Neural progenitor cell (in vitro differentiated cells): Measurements from ENCODE around the gene KLHL29. TPM values are rescaled to one million over a fixed set of nuclear protein-coding genes. Genes with fewer than 3 reads are reported as not detected.

Experiments
- DNase-seq: peaks from one replicate; pipeline ENCODE4 v3.0.0-alpha.2; 2016; ENCODE audit warnings: low spot score
- H2AFZ ChIP-seq: fragments of 200-600 bp; sonication (generic); replicated peaks from 2 replicates; pipeline ENCODE4 v1.6.1; 2016; ENCODE audit warnings: antibody characterized with exemption
- H3F3A ChIP-seq: fragments of 200-600 bp; sonication (generic); 2 replicates; pipeline ENCODE4 v1.6.1; 2016; ENCODE audit warnings: antibody characterized with exemption, low read depth
- H3K27ac ChIP-seq: fragments of 200-600 bp; sonication (generic); 2 replicates; pipeline ENCODE4 v1.5.1; 2016; ENCODE audit warnings: mild to moderate bottlenecking
- H3K27me3 ChIP-seq: fragments of 200-600 bp; sonication (generic); 2 replicates; pipeline ENCODE4 v1.6.1; 2016; ENCODE audit warnings: mild to moderate bottlenecking, moderate library complexity
- H3K36me3 ChIP-seq: fragments of 200-600 bp; sonication (generic); 2 replicates; pipeline ENCODE4 v1.5.1; 2016
- H3K4me1 ChIP-seq: fragments of 200-600 bp; sonication (generic); 2 replicates; pipeline ENCODE4 v1.6.1; 2016; ENCODE audit warnings: mixed run types
- H3K4me2 ChIP-seq: fragments of 200-600 bp; sonication (generic); 2 replicates; pipeline ENCODE4 v1.6.1; 2016
- H3K4me3 ChIP-seq: fragments of 200-600 bp; sonication (generic); 2 replicates; pipeline ENCODE4 v1.5.1; 2016
- H3K79me2 ChIP-seq: fragments of 200-600 bp; sonication (generic); 2 replicates; pipeline ENCODE4 v1.6.1; 2016; ENCODE audit warnings: low read depth
- H3K9ac ChIP-seq: fragments of 200-600 bp; sonication (generic); 2 replicates; pipeline ENCODE4 v1.6.1; 2016
- H3K9me3 ChIP-seq: fragments of 200-600 bp; sonication (generic); 2 replicates; pipeline ENCODE4 v1.5.1; 2016; ENCODE audit warnings: low read depth
- H4K20me1 ChIP-seq: fragments of 200-600 bp; sonication (generic); 2 replicates; pipeline ENCODE4 v1.6.1; 2016; ENCODE audit warnings: low read depth
- H3K27ac Mint-ChIP-seq: 3 replicates; pipeline ENCODE4 v1.8.0; 2021; ENCODE audit warnings: mixed read lengths
- H3K27me3 Mint-ChIP-seq: 2 replicates; pipeline ENCODE4 v1.8.0; 2022; ENCODE audit warnings: low read depth, mild to moderate bottlenecking, inconsistent platforms, moderate library complexity, mixed read lengths; ENCODE audit not compliant: insufficient read depth
- H3K36me3 Mint-ChIP-seq: 3 replicates; pipeline ENCODE4 v1.8.0; 2021; ENCODE audit warnings: mixed read lengths
- H3K4me1 Mint-ChIP-seq: 3 replicates; pipeline ENCODE4 v1.8.0; 2021; ENCODE audit warnings: mixed read lengths
- H3K4me3 Mint-ChIP-seq: 3 replicates; pipeline ENCODE4 v1.8.0; 2021; ENCODE audit warnings: mild to moderate bottlenecking, moderate library complexity, mixed read lengths
- H3K9me3 Mint-ChIP-seq: 3 replicates; pipeline ENCODE4 v1.8.0; 2020; ENCODE audit warnings: mixed read lengths
- EZH2 ChIP-seq: fragments of 200-600 bp; sonication (generic); IDR thresholded peaks from 2 replicates; pipeline ENCODE4 v1.6.1; 2017; ENCODE audit warnings: antibody characterized with exemption, mild to moderate bottlenecking, moderate library complexity
- EZH2phosphoT487 ChIP-seq: fragments of 200-600 bp; sonication (generic); IDR thresholded peaks from 2 replicates; pipeline ENCODE4 v1.6.1; 2017; ENCODE audit warnings: antibody characterized with exemption
- total RNA-seq: library from RNA; depleted of rRNA; stranded (reverse); fragments of >200 nt; gene quantifications from 2 replicates; pipeline ENCODE4 v1.2.3, GENCODE V29; 2015; ENCODE audit warnings: low replicate concordance
- TF ChIP-seq, protein P1 (sequence below): fragments of 200-600 bp; sonication (generic); IDR thresholded peaks from 2 replicates; pipeline ENCODE4 v1.5.1; 2017; ENCODE audit warnings: antibody characterized with exemption, mild to moderate bottlenecking

Gene KLHL29
- total RNA-seq, 1 donor from 2014 or later, result 1.6 TPM

DNA sequence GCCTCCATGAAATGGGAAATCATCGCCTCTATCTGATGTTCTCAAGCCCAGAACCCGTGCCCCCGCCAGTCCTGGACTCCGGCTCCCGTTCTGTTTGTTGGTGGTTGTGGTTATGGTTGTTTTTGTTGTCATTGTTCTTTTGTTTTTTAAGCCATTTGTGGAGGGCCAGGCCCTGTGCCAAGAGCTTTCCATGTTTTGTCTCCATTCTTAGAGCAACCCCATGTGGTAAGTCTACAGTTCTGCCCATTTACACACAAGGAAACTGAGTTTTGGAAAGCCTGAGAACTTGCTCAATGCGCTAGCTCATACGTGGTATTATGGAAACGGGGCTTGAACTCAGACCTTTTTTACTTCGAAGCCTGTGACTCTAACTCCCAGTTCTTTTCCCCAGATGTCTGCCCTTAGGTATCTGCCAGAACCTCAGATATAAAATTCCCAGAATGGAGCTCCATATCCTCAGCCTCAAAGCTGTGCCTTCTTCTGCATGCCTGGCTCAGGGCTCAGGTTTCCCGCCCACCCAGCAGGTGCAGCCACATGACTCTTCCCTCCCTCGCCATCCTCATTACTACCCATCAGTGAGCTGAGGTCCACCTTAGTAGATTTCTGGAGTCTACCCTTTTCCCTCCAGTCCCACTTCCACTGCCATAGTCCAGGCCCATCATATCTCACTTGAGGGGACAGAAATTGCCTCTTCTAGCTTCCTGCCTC is 194.1 kb downstream of the KLHL29 start:
- Histone ChIP-seq H3K4me1 (no peaks in the 10 kb centered on the region), H3K9ac (no peak overlapping the region), H2AFZ (no peak overlapping the region), H3K79me2 (no peaks in the 10 kb centered on the region), H3K36me3 (no peaks in the 10 kb centered on the region), H3K27me3 (no peaks in the 10 kb centered on the region), H3K4me2 (no peak overlapping the region), H3K4me3 (no peak overlapping the region), H3K9me3 (no peaks in the 10 kb centered on the region), H3F3A (no peaks in the 10 kb centered on the region), H3K27ac (no peak overlapping the region), H4K20me1 (no peaks in the 10 kb centered on the region)
- peaks cover 25% of the 10 kb centered on the region for H3K4me1 Mint-ChIP-seq
- peaks cover 3% of the 10 kb centered on the region for H3K36me3 Mint-ChIP-seq
- H3K4me3 Mint-ChIP-seq, result no peak overlapping the region
- H3K27me3 Mint-ChIP-seq, result no peaks in the 10 kb centered on the region
- no peak for DNase-seq
- H3K9me3 Mint-ChIP-seq, result no peaks in the 10 kb centered on the region
- no peak overlapping the region for H3K27ac Mint-ChIP-seq
- no peak for TF ChIP-seq EZH2
- TF ChIP-seq EZH2phosphoT487, result no peak
- TF ChIP-seq, protein P1, sequence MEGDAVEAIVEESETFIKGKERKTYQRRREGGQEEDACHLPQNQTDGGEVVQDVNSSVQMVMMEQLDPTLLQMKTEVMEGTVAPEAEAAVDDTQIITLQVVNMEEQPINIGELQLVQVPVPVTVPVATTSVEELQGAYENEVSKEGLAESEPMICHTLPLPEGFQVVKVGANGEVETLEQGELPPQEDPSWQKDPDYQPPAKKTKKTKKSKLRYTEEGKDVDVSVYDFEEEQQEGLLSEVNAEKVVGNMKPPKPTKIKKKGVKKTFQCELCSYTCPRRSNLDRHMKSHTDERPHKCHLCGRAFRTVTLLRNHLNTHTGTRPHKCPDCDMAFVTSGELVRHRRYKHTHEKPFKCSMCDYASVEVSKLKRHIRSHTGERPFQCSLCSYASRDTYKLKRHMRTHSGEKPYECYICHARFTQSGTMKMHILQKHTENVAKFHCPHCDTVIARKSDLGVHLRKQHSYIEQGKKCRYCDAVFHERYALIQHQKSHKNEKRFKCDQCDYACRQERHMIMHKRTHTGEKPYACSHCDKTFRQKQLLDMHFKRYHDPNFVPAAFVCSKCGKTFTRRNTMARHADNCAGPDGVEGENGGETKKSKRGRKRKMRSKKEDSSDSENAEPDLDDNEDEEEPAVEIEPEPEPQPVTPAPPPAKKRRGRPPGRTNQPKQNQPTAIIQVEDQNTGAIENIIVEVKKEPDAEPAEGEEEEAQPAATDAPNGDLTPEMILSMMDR, result no peak

DNA sequence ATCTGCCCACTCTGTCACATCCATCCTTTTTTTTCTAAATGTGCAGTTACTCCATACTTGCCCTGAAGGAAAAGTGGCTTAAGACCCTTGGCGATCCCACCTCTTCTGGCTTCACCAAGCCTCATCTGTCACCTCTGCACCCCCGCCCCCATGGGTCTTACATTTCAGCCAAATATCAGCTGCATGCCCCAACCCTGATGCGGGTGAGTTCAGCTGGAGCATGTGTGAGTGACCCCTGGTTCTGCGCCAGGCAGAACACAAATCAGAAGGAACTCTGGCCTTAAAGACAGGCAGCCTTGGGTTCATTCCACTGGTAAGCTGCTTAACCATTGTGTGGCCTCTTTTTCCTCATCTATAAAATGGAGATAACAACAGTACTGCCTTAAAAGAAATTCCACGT is 194.7 kb downstream of the KLHL29 start:
- Histone ChIP-seq H3K9me3 (no peaks in the 10 kb centered on the region), H2AFZ (no peak overlapping the region), H3K9ac (no peak overlapping the region), H3K4me1 (no peaks in the 10 kb centered on the region), H3K36me3 (no peaks in the 10 kb centered on the region), H3K4me3 (no peak overlapping the region), H3K79me2 (no peaks in the 10 kb centered on the region), H3K27me3 (no peaks in the 10 kb centered on the region), H3K27ac (no peak overlapping the region), H3F3A (no peaks in the 10 kb centered on the region), H4K20me1 (no peaks in the 10 kb centered on the region), H3K4me2 (no peak overlapping the region)
- peaks cover 3% of the 10 kb centered on the region for H3K36me3 Mint-ChIP-seq
- no peaks in the 10 kb centered on the region for H3K9me3 Mint-ChIP-seq
- peaks cover 19% of the 10 kb centered on the region for H3K4me1 Mint-ChIP-seq
- H3K4me3 Mint-ChIP-seq, result no peak overlapping the region
- no peak overlapping the region for H3K27ac Mint-ChIP-seq
- no peaks in the 10 kb centered on the region for H3K27me3 Mint-ChIP-seq
- TF ChIP-seq EZH2 (no peak), EZH2phosphoT487 (no peak)
- TF ChIP-seq, protein P1, result no peak
- DNase-seq, result no peak

DNA sequence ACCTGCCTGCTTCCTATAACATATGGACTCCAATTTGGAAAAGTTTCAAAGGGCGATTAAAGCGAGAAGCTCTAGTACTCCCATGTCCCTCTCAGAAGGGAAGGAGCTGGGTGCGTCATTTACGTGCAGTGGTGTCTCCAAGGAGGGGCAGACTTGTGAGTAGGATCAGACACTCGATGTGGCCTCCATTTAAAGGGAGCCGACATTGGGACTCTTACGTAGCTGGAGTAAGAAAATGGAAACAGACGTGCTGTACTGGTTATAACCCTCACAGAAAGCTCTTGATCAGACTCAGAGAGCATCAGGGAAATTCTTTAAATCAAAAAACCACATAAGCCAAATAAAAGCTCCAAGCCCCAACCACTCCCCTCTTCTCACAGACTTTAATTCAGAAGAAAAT is 198.5 kb downstream of the KLHL29 start:
- Histone ChIP-seq H2AFZ (no peak overlapping the region), H3K4me1 (peaks cover 9% of the 10 kb centered on the region), H3K79me2 (no peaks in the 10 kb centered on the region), H3K27ac (no peak overlapping the region), H3K4me2 (no peak overlapping the region), H3K9me3 (no peaks in the 10 kb centered on the region), H3F3A (no peaks in the 10 kb centered on the region), H4K20me1 (no peaks in the 10 kb centered on the region), H3K4me3 (no peak overlapping the region), H3K27me3 (no peaks in the 10 kb centered on the region), H3K36me3 (no peaks in the 10 kb centered on the region), H3K9ac (no peak overlapping the region)
- peaks cover 3% of the 10 kb centered on the region for H3K36me3 Mint-ChIP-seq
- peaks cover 2% of the 10 kb centered on the region for H3K27me3 Mint-ChIP-seq
- TF ChIP-seq EZH2 (no peak), EZH2phosphoT487 (no peak)
- TF ChIP-seq, protein P1, result no peak
- H3K4me1 Mint-ChIP-seq, result peaks cover 42% of the 10 kb centered on the region
- DNase-seq, result no peak
- H3K27ac Mint-ChIP-seq, result no peak overlapping the region
- H3K9me3 Mint-ChIP-seq, result no peaks in the 10 kb centered on the region
- no peak overlapping the region for H3K4me3 Mint-ChIP-seq
